ENCODE results near the gene MMS19.

- TF ChIP-seq CTCF (conservative IDR thresholded peaks at IDR 0.05; ENCODE audit: low read depth, low read length) (no peak), EZH2 (IDR thresholded peaks at IDR 0.05; ENCODE audit: borderline replicate concordance, low read depth, low read length, poor library complexity, severe bottlenecking) (no peak)
These were observed 19.0 kb upstream of the MMS19 start for GRCh38 chr10:97517096-97517750.

Data from A673 (cell line).